GM23338 (cell line): ENCODE results near the gene REEP6. TPM values are rescaled to one million over a fixed set of nuclear protein-coding genes. Genes with fewer than 3 reads are reported as not detected.

Experiments used
- ATAC-seq: fragments of 200-7000 bp; cut with Tn5 transposase; 3 replicates; pipeline ENCODE4 v1.9.1; 2020
- DNase-seq: peaks from one replicate; pipeline ENCODE4 v3.0.0-alpha.2; 2015; ENCODE audit warnings: low spot score
- H2AFZ ChIP-seq: fragments of 200-600 bp; sonication (generic); 2 replicates; pipeline ENCODE4 v1.8.0; 2016; ENCODE audit warnings: antibody characterized with exemption, mild to moderate bottlenecking, moderate library complexity
- H3F3A ChIP-seq: fragments of 200-600 bp; sonication (generic); replicated peaks from 2 replicates; pipeline ENCODE4 v1.8.0; 2017; ENCODE audit warnings: antibody characterized with exemption, mixed run types, low read depth
- H3K27ac ChIP-seq: fragments of 200-600 bp; sonication (generic); 2 replicates; pipeline ENCODE4 v1.6.1; 2016; ENCODE audit warnings: low read depth
- H3K27me3 ChIP-seq: fragments of 200-600 bp; sonication (generic); 2 replicates; pipeline ENCODE4 v1.8.0; 2016; ENCODE audit warnings: mild to moderate bottlenecking, mixed run types, moderate library complexity; ENCODE audit not compliant: insufficient read depth
- H3K36me3 ChIP-seq: fragments of 200-600 bp; sonication (generic); 2 replicates; pipeline ENCODE4 v1.8.0; 2016; ENCODE audit warnings: mild to moderate bottlenecking; ENCODE audit not compliant: insufficient read depth
- H3K4me1 ChIP-seq: fragments of 200-600 bp; sonication (generic); 2 replicates; pipeline ENCODE4 v1.8.0; 2016; ENCODE audit warnings: mild to moderate bottlenecking, moderate library complexity; ENCODE audit not compliant: insufficient read depth
- H3K4me2 ChIP-seq: fragments of 200-600 bp; sonication (generic); 2 replicates; pipeline ENCODE4 v1.7.1; 2017; ENCODE audit warnings: mixed run types
- H3K4me3 ChIP-seq: fragments of 200-600 bp; sonication (generic); 2 replicates; pipeline ENCODE4 v1.6.1; 2016; ENCODE audit warnings: mixed run types
- H3K79me2 ChIP-seq: fragments of 200-600 bp; sonication (generic); replicated peaks from 2 replicates; pipeline ENCODE4 v1.8.0; 2017; ENCODE audit warnings: mild to moderate bottlenecking; ENCODE audit not compliant: insufficient read depth
- H3K9me2 ChIP-seq: fragments of 200-600 bp; sonication (generic); 2 replicates; pipeline ENCODE4 v1.8.0; 2017; ENCODE audit not compliant: insufficient read depth
- H4K20me1 ChIP-seq: fragments of 200-600 bp; sonication (generic); replicated peaks from 2 replicates; pipeline ENCODE4 v1.8.0; 2017; ENCODE audit warnings: mild to moderate bottlenecking; ENCODE audit not compliant: insufficient read depth
- H3K27ac Mint-ChIP-seq: 2 replicates; pipeline ENCODE4 v1.8.0; 2020; ENCODE audit warnings: inconsistent platforms, mild to moderate bottlenecking, moderate library complexity, mixed read lengths
- H3K27me3 Mint-ChIP-seq: 3 replicates; pipeline ENCODE4 v1.8.0; 2022; ENCODE audit warnings: low read depth, mild to moderate bottlenecking, moderate library complexity, mixed read lengths, inconsistent platforms; ENCODE audit not compliant: insufficient read depth, poor library complexity
- H3K36me3 Mint-ChIP-seq: 3 replicates; pipeline ENCODE4 v1.8.0; 2021; ENCODE audit warnings: low read depth, mild to moderate bottlenecking, inconsistent platforms, moderate library complexity, mixed read lengths
- H3K4me1 Mint-ChIP-seq: 3 replicates; pipeline ENCODE4 v1.8.0; 2020; ENCODE audit warnings: mild to moderate bottlenecking, inconsistent platforms, mixed read lengths
- H3K4me3 Mint-ChIP-seq: 3 replicates; pipeline ENCODE4 v1.8.0; 2021; ENCODE audit warnings: moderate library complexity, mild to moderate bottlenecking, inconsistent platforms, mixed read lengths
- H3K9me3 Mint-ChIP-seq: 3 replicates; pipeline ENCODE4 v1.8.0; 2020; ENCODE audit warnings: moderate library complexity, mild to moderate bottlenecking, inconsistent platforms, mixed read lengths
- CREB1 ChIP-seq: fragments of 250-450 bp; sonication (Bioruptor Pico); IDR thresholded peaks from 2 replicates; pipeline ENCODE4 v1.5.0; 2020; ENCODE audit warnings: low read depth, mild to moderate bottlenecking, moderate library complexity
- CTCF ChIP-seq, 2 experiments: fragments of 200-600 bp in 1 of 2; sonication (generic) in 1 of 2; conservative IDR thresholded peaks; 2 replicates each; pipeline versions ENCODE4 v1.5.1 to v1.6.1; 2016 to 2017; ENCODE audit warnings: antibody characterized with exemption in 2 of 2, low read depth in 2 of 2, mild to moderate bottlenecking in 2 of 2, moderate library complexity in 1 of 2
- ETS1 ChIP-seq: IDR thresholded peaks from 2 replicates; pipeline ENCODE4 v1.6.1; 2016; ENCODE audit warnings: antibody characterized with exemption
- EZH2phosphoT487 ChIP-seq: fragments of 200-600 bp; sonication (generic); IDR thresholded peaks from one replicate; pipeline ENCODE4 v1.8.1; 2018; ENCODE audit warnings: antibody characterized with exemption; ENCODE audit not compliant: unreplicated experiment
- JUNB ChIP-seq: IDR thresholded peaks from one replicate; pipeline ENCODE4 v1.6.1; 2016; ENCODE audit warnings: antibody characterized with exemption; ENCODE audit not compliant: unreplicated experiment
- NANOG ChIP-seq: IDR thresholded peaks from 2 replicates; pipeline ENCODE4 v1.6.1; 2016; ENCODE audit warnings: antibody characterized with exemption, borderline replicate concordance
- POLR2AphosphoS5 ChIP-seq: IDR thresholded peaks from 2 replicates; pipeline ENCODE4 v1.6.1; 2016; ENCODE audit warnings: antibody characterized with exemption, low read depth
- REST ChIP-seq: IDR thresholded peaks from one replicate; pipeline ENCODE4 v1.6.1; 2018; ENCODE audit warnings: antibody characterized with exemption; ENCODE audit not compliant: unreplicated experiment
- STAT1 ChIP-seq: IDR thresholded peaks from one replicate; pipeline ENCODE4 v1.6.1; 2016; ENCODE audit warnings: antibody characterized with exemption; ENCODE audit not compliant: unreplicated experiment
- ZNF114 ChIP-seq: fragments of 250-450 bp; sonication (Bioruptor Pico); IDR thresholded peaks from 2 replicates; pipeline ENCODE4 v1.5.0; 2020; ENCODE audit warnings: mild to moderate bottlenecking, moderate library complexity
- polyA plus RNA-seq: library from polyadenylated mRNA; unstranded; fragments of >200 nt; fragmentation: Nextera tagmentation; extraction: Ambion mirVana; gene quantifications from 2 replicates; pipeline ENCODE4 v1.2.1, GENCODE V29; 2016
- total RNA-seq: library from RNA; depleted of rRNA; stranded (reverse); fragments of >200 nt; shearing (Covaris generic); gene quantifications from 2 replicates; pipeline ENCODE4 v1.2.3, GENCODE V29; 2014

The REEP6 gene
- total and polyA plus RNA-seq, 2 experiments from 2014 or later, result 15.2 to 20.0 TPM

- H3F3A ChIP-seq, result peaks cover 5% of the 10 kb centered on the region; the same call in 1 of the 2 replicates
- no peaks in the 10 kb centered on the region for H3K27me3 ChIP-seq
- TF ChIP-seq CREB1 (CRISPR knock-in tag), result no peak
- no peak for TF ChIP-seq STAT1
- TF ChIP-seq ZNF114, result no peak
- no peak for TF ChIP-seq EZH2phosphoT487
- TF ChIP-seq ETS1, result no peak
- no peaks in the 10 kb centered on the region for H3K79me2 ChIP-seq
- no peak overlapping the region for H3K27ac ChIP-seq
- H3K4me3 ChIP-seq, result no peak overlapping the region
- H4K20me1 ChIP-seq, result peaks cover 4% of the 10 kb centered on the region; the same call in 1 of the 2 replicates
- Mint-ChIP-seq H3K27ac (no peak overlapping the region), H3K36me3 (peaks cover 7% of the 10 kb centered on the region; the same call in 2 of the 3 replicates), H3K9me3 (no peaks in the 10 kb centered on the region), H3K4me1 (peaks cover 10% of the 10 kb centered on the region; the same call in 2 of the 3 replicates), H3K27me3 (peaks cover 26% of the 10 kb centered on the region), H3K4me3 (no peak overlapping the region; the same call in 2 of the 3 replicates)
- no peaks in the 10 kb centered on the region for H3K36me3 ChIP-seq
- no peak for DNase-seq
- ATAC-seq, result no peak
- no peaks in the 10 kb centered on the region; the same call in 1 of the 2 replicates for H3K4me1 ChIP-seq
- no peak overlapping the region for H2AFZ ChIP-seq
- no peak overlapping the region for H3K4me2 ChIP-seq
- no peaks in the 10 kb centered on the region for H3K9me2 ChIP-seq
Measured at GRCh38 chr19:1457892-1458291, 33.1 kb upstream of the REEP6 start.

GRCh38 chr19:1459479-1459878 is 31.5 kb upstream of the REEP6 start:
- H3K79me2 ChIP-seq, result no peaks in the 10 kb centered on the region
- no peak overlapping the region for H2AFZ ChIP-seq
- Mint-ChIP-seq H3K4me3 (no peak overlapping the region; the same call in 2 of the 3 replicates), H3K27me3 (peaks cover 31% of the 10 kb centered on the region), H3K36me3 (peaks cover 7% of the 10 kb centered on the region; the same call in 2 of the 3 replicates), H3K9me3 (no peaks in the 10 kb centered on the region), H3K27ac (no peak overlapping the region), H3K4me1 (peaks cover 6% of the 10 kb centered on the region; the same call in 2 of the 3 replicates)
- peaks cover 4% of the 10 kb centered on the region; the same call in 1 of the 2 replicates for H4K20me1 ChIP-seq
- peaks cover 10% of the 10 kb centered on the region for H3K27me3 ChIP-seq
- DNase-seq (no peak), ATAC-seq (no peak)
- peaks cover 5% of the 10 kb centered on the region; the same call in 1 of the 2 replicates for H3F3A ChIP-seq
- no peaks in the 10 kb centered on the region for H3K36me3 ChIP-seq
- no peaks in the 10 kb centered on the region for H3K4me1 ChIP-seq
- H3K4me3 ChIP-seq, result no peak overlapping the region
- no peak overlapping the region for H3K4me2 ChIP-seq
- H3K9me2 ChIP-seq, result no peaks in the 10 kb centered on the region
- no peak overlapping the region for H3K27ac ChIP-seq
- TF ChIP-seq REST, result no peak
- no peak for TF ChIP-seq CTCF (conservative IDR thresholded peaks at IDR 0.05; ENCODE audit: low read depth in 2 of 2)
- TF ChIP-seq POLR2AphosphoS5, result no peak
- TF ChIP-seq ZNF114, result no peak
- TF ChIP-seq JUNB, result no peak
- TF ChIP-seq NANOG, result no peak
